HCT116 (cell line): ENCODE results near the gene GEMIN4. TPM values are rescaled to one million over a fixed set of nuclear protein-coding genes. Genes with fewer than 3 reads are reported as not detected.

Source experiments
- ATAC-seq: fragments of 200-7000 bp; cut with Tn5 transposase; 2 replicates; pipeline ENCODE4 v1.9.1; 2020; ENCODE audit warnings: mild to moderate bottlenecking, moderate library complexity
- BruUV-seq: library from RNA; stranded (reverse); fragments of 400-500 nt; replicated peaks from 2 replicates; lab custom pipeline; 2021; lab: Mats Ljungman, UMichigan
- CTCF ChIA-PET: fragments of 300-600 bp; sonication (Branson Sonifier 250); formaldehyde crosslinking; loops from one replicate; lab custom pipeline; 2021; ENCODE audit warnings: antibody characterized with exemption; lab: Charles Lee
- POLR2A ChIA-PET: fragments of 300-600, 350-600 bp; sonication (Branson Sonifier 250); formaldehyde crosslinking; loops from one replicate; lab custom pipeline; 2021; ENCODE audit warnings: antibody characterized with exemption; lab: Charles Lee
- RAD21 ChIA-PET, 2 experiments: fragments of 300-600 bp; sonication (Branson Sonifier 250); formaldehyde crosslinking; loops; one replicate each; lab custom pipeline; 2023; ENCODE audit warnings: low total read pairs in 2 of 2; ENCODE audit not compliant: uncharacterized antibody in 2 of 2, unreplicated experiment in 2 of 2, low non-redundant PET in 1 of 2; lab: Charles Lee
- DNase-seq: peaks from one replicate; pipeline ENCODE4 v3.0.0-alpha.2; 2010; ENCODE audit warnings: low read depth, low spot score
- H2AFZ ChIP-seq: fragments of 200-600 bp; shearing (Covaris generic), sonication (generic); 2 replicates; pipeline ENCODE4 v1.6.1; 2017; ENCODE audit warnings: low read depth, mixed run types, mixed read lengths, antibody characterized with exemption, low read length; ENCODE audit not compliant: poor library complexity, severe bottlenecking
- H3K27ac ChIP-seq: 2 replicates; pipeline ENCODE4 v1.5.1; 2012; ENCODE audit warnings: low read depth, low read length
- H3K27me3 ChIP-seq: fragments of 200-600 bp; sonication (generic); 2 replicates; pipeline ENCODE4 v1.6.1; 2016; ENCODE audit warnings: mixed run types, low read length, mixed read lengths; ENCODE audit not compliant: insufficient read depth
- H3K36me3 ChIP-seq, 2 experiments: fragments of 200-500 bp in 1 of 2; fragments of 200-600 bp in 1 of 2; sonication (Bioruptor generic) in 1 of 2; sonication (generic) in 1 of 2; 2 replicates each; pipeline versions ENCODE4 v1.5.1 to v1.6.1; 2014 to 2016; ENCODE audit warnings: low read length in 2 of 2, inconsistent platforms in 1 of 2, mixed read lengths in 1 of 2, mixed run types in 1 of 2; ENCODE audit not compliant: insufficient read depth in 2 of 2, control insufficient read depth in 1 of 2
- H3K4me1 ChIP-seq, 2 experiments: fragments of 200-600 bp in 1 of 2; sonication (generic) in 1 of 2; 2 replicates each; pipeline versions ENCODE4 v1.5.1 to v1.6.1; 2012 to 2017; ENCODE audit warnings: low read length in 2 of 2, inconsistent platforms in 1 of 2, mild to moderate bottlenecking in 1 of 2, mixed read lengths in 1 of 2, mixed run types in 1 of 2, moderate library complexity in 1 of 2; ENCODE audit not compliant: insufficient read depth in 2 of 2, control insufficient read depth in 1 of 2
- H3K4me2 ChIP-seq: fragments of 200-600 bp; sonication (generic); 2 replicates; pipeline ENCODE4 v1.6.1; 2017; ENCODE audit warnings: mixed run types, low read length, mixed read lengths
- H3K4me3 ChIP-seq, 2 experiments: fragments of 200-600 bp in 1 of 2; sonication (generic) in 1 of 2; replicated peaks in 1 of 2; 2 replicates each; pipeline ENCODE4 v1.5.1; 2011 to 2016; ENCODE audit warnings: low read length in 2 of 2, control low read depth in 1 of 2, low read depth in 1 of 2, mild to moderate bottlenecking in 1 of 2, mixed read lengths in 1 of 2, mixed run types in 1 of 2
- H3K79me2 ChIP-seq: fragments of 200-600 bp; sonication (generic); 2 replicates; pipeline ENCODE4 v1.6.1; 2017; ENCODE audit warnings: mild to moderate bottlenecking, mixed run types, low read length, moderate library complexity, mixed read lengths; ENCODE audit not compliant: insufficient read depth
- H3K9ac ChIP-seq: fragments of 200-600 bp; sonication (generic); 2 replicates; pipeline ENCODE4 v1.6.1; 2016; ENCODE audit warnings: low read length, mixed read lengths
- H3K9me2 ChIP-seq: fragments of 200-600 bp; sonication (generic), shearing (Covaris generic); 2 replicates; pipeline ENCODE4 v1.6.1; 2017; ENCODE audit warnings: mixed run types, mild to moderate bottlenecking, moderate library complexity; ENCODE audit not compliant: insufficient read depth
- H3K9me3 ChIP-seq, 2 experiments: fragments of 200-500 bp in 1 of 2; fragments of 200-600 bp in 1 of 2; sonication (Bioruptor generic) in 1 of 2; sonication (generic) in 1 of 2; 2 replicates each; pipeline ENCODE4 v1.6.1; 2014 to 2017; ENCODE audit warnings: low read length in 2 of 2, mixed read lengths in 2 of 2, inconsistent platforms in 1 of 2, low read depth in 1 of 2, mild to moderate bottlenecking in 1 of 2, mixed run types in 1 of 2, moderate library complexity in 1 of 2; ENCODE audit not compliant: control insufficient read depth in 1 of 2, insufficient read depth in 1 of 2
- H4K20me1 ChIP-seq: fragments of 200-600 bp; sonication (generic), shearing (Covaris generic); 2 replicates; pipeline ENCODE4 v1.6.1; 2017; ENCODE audit warnings: mixed run types, mild to moderate bottlenecking, moderate library complexity; ENCODE audit not compliant: insufficient read depth
- CBX3 ChIP-seq: IDR thresholded peaks from 2 replicates; pipeline ENCODE4 v1.6.1; 2012; ENCODE audit warnings: low read depth
- CEBPB ChIP-seq: IDR thresholded peaks from 2 replicates; pipeline ENCODE4 v1.6.1; 2012; ENCODE audit warnings: low read depth
- EGR1 ChIP-seq: IDR thresholded peaks from 2 replicates; pipeline ENCODE4 v1.6.1; 2012; ENCODE audit warnings: low read depth
- ELF1 ChIP-seq: IDR thresholded peaks from 2 replicates; pipeline ENCODE4 v1.6.1; 2012; ENCODE audit warnings: low read depth, borderline replicate concordance
- RAD21 ChIP-seq: IDR thresholded peaks from 2 replicates; pipeline ENCODE4 v1.6.1; 2012; ENCODE audit warnings: low read depth, mild to moderate bottlenecking
- SIN3A ChIP-seq: IDR thresholded peaks from 2 replicates; pipeline ENCODE4 v1.6.1; 2012; ENCODE audit warnings: low read depth
- SRF ChIP-seq: IDR thresholded peaks from 2 replicates; pipeline ENCODE4 v1.6.1; 2012; ENCODE audit warnings: low read depth
- ZFX ChIP-seq: fragments of 450-650 bp; IDR thresholded peaks from 2 replicates; pipeline ENCODE4 v1.6.1; 2017
- ZNF274 ChIP-seq: fragments of 200-500 bp; sonication (Bioruptor generic); IDR thresholded peaks from 2 replicates; pipeline ENCODE4 v1.6.1; 2014; ENCODE audit warnings: mild to moderate bottlenecking, low read depth, low read length, inconsistent platforms
- intact Hi-C: fragments of 100-400 bp; cut with micrococcal nuclease; formaldehyde crosslinking; loops from 2 replicates; pipeline ENCODE4 v1.10.0; 2022
- total RNA-seq: library from RNA; stranded (reverse); gene quantifications from one replicate; pipeline ENCODE4 v1.2.1, GENCODE V29; 2021; ENCODE audit not compliant: unreplicated experiment
- TF ChIP-seq, protein P1 (sequence below): IDR thresholded peaks from 2 replicates; pipeline ENCODE4 v1.6.1; 2012
- TF ChIP-seq, protein P2 (sequence below): IDR thresholded peaks from 2 replicates; pipeline ENCODE4 v1.6.1; 2011; ENCODE audit warnings: mild to moderate bottlenecking, low read length, moderate library complexity; ENCODE audit not compliant: insufficient replicate concordance; ENCODE audit errors: extremely low read depth
- TF ChIP-seq, protein P3 (sequence below), 3 experiments: fragments of 200-600 bp in 1 of 3; sonication (generic) in 1 of 3; IDR thresholded peaks in 2 of 3; conservative IDR thresholded peaks in 1 of 3; 2 replicates each; pipeline ENCODE4 v1.5.1; 2012 to 2017; ENCODE audit warnings: low read depth in 2 of 3, low read length in 2 of 3, antibody characterized with exemption in 1 of 3, borderline replicate concordance in 1 of 3, control low read depth in 1 of 3, mild to moderate bottlenecking in 1 of 3, mixed read lengths in 1 of 3, mixed run types in 1 of 3, moderate library complexity in 1 of 3; ENCODE audit not compliant: insufficient read depth in 1 of 3
- TF ChIP-seq, protein P4 (sequence below): IDR thresholded peaks from 2 replicates; pipeline ENCODE4 v1.6.1; 2012

Gene GEMIN4
- total RNA-seq, 1 experiment from 2014 or later, result 53.2 TPM

DNA sequence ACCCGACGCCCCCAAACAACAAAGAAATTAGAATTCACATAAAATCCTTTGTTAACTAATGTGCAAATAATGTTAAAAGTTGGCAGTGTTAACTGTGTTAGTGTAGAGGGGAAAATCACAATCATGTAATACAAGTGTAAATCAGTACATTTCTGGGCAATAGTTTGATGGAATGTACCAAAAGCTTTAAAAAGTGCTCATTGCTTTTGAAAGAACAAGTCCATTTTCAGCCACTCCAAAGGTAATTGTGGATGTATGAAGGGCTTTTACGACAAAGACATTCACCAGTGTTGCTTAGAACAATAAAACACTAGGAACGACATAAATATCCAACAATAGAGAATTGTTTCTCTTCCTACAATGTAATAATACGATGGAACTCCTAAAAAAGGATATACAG, 21.0 kb upstream of the GEMIN4 start:
- no peak overlapping the region for H2AFZ ChIP-seq
- H3K36me3 ChIP-seq, result peaks cover 63 to 68% of the 10 kb centered on the region in 2 experiments
- no peak overlapping the region for H3K9ac ChIP-seq
- H3K4me1 ChIP-seq, result no peaks in the 10 kb centered on the region
- TF ChIP-seq SIN3A (no peak), CBX3 (no peak), ELF1 (no peak)
- TF ChIP-seq, protein P1, sequence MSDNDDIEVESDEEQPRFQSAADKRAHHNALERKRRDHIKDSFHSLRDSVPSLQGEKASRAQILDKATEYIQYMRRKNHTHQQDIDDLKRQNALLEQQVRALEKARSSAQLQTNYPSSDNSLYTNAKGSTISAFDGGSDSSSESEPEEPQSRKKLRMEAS, result no peak
- H3K9me3 ChIP-seq, result no peaks in the 10 kb centered on the region
- ATAC-seq (no peak), DNase-seq (no peak)
- ChIA-PET RAD21 (no interaction called here), CTCF (no interaction called here), POLR2A (no interaction called here)
- H4K20me1 ChIP-seq, result no peaks in the 10 kb centered on the region
- peaks cover 16% of the 10 kb centered on the region; the same call in 1 of the 2 replicates for H3K79me2 ChIP-seq
- H3K4me2 ChIP-seq, result no peak overlapping the region
- BruUV-seq, result no TSS peak
- intact Hi-C loops, result no loop called here
- H3K27me3 ChIP-seq, result no peaks in the 10 kb centered on the region
- H3K4me3 ChIP-seq, result no peak overlapping the region
- no peak overlapping the region for H3K27ac ChIP-seq
- H3K9me2 ChIP-seq, result no peaks in the 10 kb centered on the region

DNA sequence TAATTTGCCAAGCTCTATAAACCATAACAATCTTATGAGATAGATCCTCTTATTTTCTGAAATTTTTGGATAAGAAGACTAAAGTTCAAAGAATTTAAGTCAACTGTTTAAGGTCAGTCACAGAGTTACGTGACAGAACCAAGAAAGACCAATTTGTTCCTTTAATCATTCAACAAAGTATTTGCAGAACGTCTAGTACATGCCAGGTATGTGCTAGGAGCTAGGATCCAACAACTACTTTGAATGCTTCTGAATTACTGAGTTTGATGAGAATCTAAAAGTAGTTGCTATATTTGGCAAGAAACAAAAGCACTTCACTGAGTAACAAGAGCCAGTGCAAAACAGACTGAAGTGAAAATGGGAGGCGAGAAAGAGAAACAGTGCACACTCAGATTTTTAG, 15.0 kb upstream of the GEMIN4 start:
- RAD21 ChIA-PET, result no interaction called here
- H3K27ac ChIP-seq, result no peak overlapping the region
- H3K9me3 ChIP-seq, result no peaks in the 10 kb centered on the region
- no peak overlapping the region for H3K4me3 ChIP-seq
- H3K4me2 ChIP-seq, result no peak overlapping the region
- DNase-seq (no peak), ATAC-seq (no peak)
- H3K9ac ChIP-seq, result no peak overlapping the region
- TF ChIP-seq, protein P2, sequence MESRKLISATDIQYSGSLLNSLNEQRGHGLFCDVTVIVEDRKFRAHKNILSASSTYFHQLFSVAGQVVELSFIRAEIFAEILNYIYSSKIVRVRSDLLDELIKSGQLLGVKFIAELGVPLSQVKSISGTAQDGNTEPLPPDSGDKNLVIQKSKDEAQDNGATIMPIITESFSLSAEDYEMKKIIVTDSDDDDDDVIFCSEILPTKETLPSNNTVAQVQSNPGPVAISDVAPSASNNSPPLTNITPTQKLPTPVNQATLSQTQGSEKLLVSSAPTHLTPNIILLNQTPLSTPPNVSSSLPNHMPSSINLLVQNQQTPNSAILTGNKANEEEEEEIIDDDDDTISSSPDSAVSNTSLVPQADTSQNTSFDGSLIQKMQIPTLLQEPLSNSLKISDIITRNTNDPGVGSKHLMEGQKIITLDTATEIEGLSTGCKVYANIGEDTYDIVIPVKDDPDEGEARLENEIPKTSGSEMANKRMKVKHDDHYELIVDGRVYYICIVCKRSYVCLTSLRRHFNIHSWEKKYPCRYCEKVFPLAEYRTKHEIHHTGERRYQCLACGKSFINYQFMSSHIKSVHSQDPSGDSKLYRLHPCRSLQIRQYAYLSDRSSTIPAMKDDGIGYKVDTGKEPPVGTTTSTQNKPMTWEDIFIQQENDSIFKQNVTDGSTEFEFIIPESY, result no peak
- no peak for TF ChIP-seq RAD21
- TF ChIP-seq, protein P3, sequence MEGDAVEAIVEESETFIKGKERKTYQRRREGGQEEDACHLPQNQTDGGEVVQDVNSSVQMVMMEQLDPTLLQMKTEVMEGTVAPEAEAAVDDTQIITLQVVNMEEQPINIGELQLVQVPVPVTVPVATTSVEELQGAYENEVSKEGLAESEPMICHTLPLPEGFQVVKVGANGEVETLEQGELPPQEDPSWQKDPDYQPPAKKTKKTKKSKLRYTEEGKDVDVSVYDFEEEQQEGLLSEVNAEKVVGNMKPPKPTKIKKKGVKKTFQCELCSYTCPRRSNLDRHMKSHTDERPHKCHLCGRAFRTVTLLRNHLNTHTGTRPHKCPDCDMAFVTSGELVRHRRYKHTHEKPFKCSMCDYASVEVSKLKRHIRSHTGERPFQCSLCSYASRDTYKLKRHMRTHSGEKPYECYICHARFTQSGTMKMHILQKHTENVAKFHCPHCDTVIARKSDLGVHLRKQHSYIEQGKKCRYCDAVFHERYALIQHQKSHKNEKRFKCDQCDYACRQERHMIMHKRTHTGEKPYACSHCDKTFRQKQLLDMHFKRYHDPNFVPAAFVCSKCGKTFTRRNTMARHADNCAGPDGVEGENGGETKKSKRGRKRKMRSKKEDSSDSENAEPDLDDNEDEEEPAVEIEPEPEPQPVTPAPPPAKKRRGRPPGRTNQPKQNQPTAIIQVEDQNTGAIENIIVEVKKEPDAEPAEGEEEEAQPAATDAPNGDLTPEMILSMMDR (IDR thresholded peaks at IDR 0.05 in 2 of 3, conservative IDR thresholded peaks at IDR 0.05 in 1 of 3; ENCODE audit: borderline replicate concordance in 1 of 3, insufficient read depth in 1 of 3, low read depth in 2 of 3, low read length in 2 of 3), result no peak
- TF ChIP-seq, protein P1, result no peak
- TF ChIP-seq SRF, result no peak
- TF ChIP-seq, protein P4, sequence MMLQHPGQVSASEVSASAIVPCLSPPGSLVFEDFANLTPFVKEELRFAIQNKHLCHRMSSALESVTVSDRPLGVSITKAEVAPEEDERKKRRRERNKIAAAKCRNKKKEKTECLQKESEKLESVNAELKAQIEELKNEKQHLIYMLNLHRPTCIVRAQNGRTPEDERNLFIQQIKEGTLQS, result no peak
- no peak for TF ChIP-seq ZNF274
- no peak for TF ChIP-seq ZFX
- TF ChIP-seq CBX3, result no peak
- TF ChIP-seq EGR1, result no peak
- no peak for TF ChIP-seq CEBPB
- TF ChIP-seq, all 23 proteins: peak for 0
- POLR2A ChIA-PET, result no interaction called here
- Histone ChIP-seq H3K79me2 (no peaks in the 10 kb centered on the region), H4K20me1 (no peaks in the 10 kb centered on the region), H3K27me3 (no peaks in the 10 kb centered on the region), H3K36me3 (peaks cover 45 to 46% of the 10 kb centered on the region in 2 experiments), H3K9me2 (no peaks in the 10 kb centered on the region), H2AFZ (no peak overlapping the region), H3K4me1 (no peaks in the 10 kb centered on the region)
- intact Hi-C loops, result no loop called here
- CTCF ChIA-PET, result interaction anchor here (1.1 kb wide), 1 partner anchor 214 kb away, joined by 3 read pairs; no protein-coding TSS in a partner anchor
- no TSS peak for BruUV-seq
